ENCODE measurements around the gene INCA1. TPM values are rescaled to one million over a fixed set of nuclear protein-coding genes. Genes with fewer than 3 reads are reported as not detected.

The INCA1 gene
- total and polyA plus RNA-seq, 2 of the 13 experiments (the other 11 are each of a cell fraction or from before 2014, with no cell fraction given), result 0.93 to 2.6 TPM

DNA sequence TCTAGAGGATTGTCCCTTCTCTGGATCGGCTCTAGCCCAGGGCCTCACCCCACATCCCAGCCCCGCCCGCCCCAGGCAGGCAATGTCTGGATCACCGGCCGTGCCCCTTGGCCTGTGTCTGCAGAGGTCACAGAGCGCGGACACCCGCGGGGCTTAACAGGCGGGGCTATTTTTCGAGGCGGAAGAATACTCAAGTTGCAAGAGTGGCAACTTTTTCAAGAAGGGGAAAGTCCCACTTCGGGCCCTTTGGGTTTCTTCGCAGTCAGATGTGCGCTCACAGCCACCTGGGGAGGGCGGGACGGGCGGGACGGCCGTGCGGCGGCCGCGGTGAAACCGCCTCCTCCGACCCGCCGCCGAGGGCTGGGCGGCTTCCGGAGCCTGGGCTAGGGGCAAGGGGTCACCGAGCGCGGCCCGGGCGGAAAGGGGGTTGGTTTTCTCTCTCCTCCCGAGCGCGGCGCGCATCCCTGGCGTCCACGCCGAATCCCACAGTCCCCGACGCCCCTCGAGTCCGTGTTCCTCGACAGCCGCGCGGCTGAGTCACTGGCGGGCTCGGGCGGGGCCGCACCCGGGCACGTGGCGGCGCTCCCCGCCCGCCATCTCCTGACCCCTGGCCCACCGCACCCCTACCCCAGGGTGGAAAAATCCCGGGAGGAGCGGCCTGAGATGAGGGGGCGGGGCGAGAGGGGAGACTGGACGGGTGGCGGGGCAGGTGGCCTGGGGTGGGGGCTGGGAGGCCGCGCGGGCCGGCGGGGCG is 47.8 kb downstream of the INCA1 start (continued):
- TF ChIP-seq ZFP37 (CRISPR knock-in tag; IDR thresholded peaks at IDR 0.05; ENCODE audit: borderline replicate concordance) (no peak), JUND (CRISPR knock-in tag; IDR thresholded peaks at IDR 0.05) (peak; percentile 58), ZNF850 (CRISPR knock-in tag; conservative IDR thresholded peaks at IDR 0.05) (no peak), SMAD1 (CRISPR knock-in tag; IDR thresholded peaks at IDR 0.05; ENCODE audit: borderline replicate concordance, low read depth) (peak; percentile 58; the same call in 1 of the 2 replicates), TBX2 (CRISPR knock-in tag; IDR thresholded peaks at IDR 0.05; ENCODE audit: borderline replicate concordance) (peak; percentile 60; the same call in 1 of the 2 replicates), ZFYVE20 (CRISPR knock-in tag; IDR thresholded peaks at IDR 0.05; ENCODE audit: borderline replicate concordance, low read depth) (peak; percentile 26; the same call in 1 of the 2 replicates), RFX1 (IDR thresholded peaks at IDR 0.05) (no peak), ZHX1 (CRISPR knock-in tag; IDR thresholded peaks at IDR 0.05; ENCODE audit: low read depth) (no peak), NPAS2 (CRISPR knock-in tag; IDR thresholded peaks at IDR 0.05; ENCODE audit: borderline replicate concordance) (no peak), NCOA1 (CRISPR knock-in tag; IDR thresholded peaks at IDR 0.05) (no peak), ZNF747 (CRISPR knock-in tag; IDR thresholded peaks at IDR 0.05; ENCODE audit: borderline replicate concordance) (peak; percentile 35; the same call in 1 of the 2 replicates), ZNF121 (CRISPR knock-in tag; IDR thresholded peaks at IDR 0.05) (no peak), ZNF3 (CRISPR knock-in tag; IDR thresholded peaks at IDR 0.05) (no peak), ZNF703 (CRISPR knock-in tag; IDR thresholded peaks at IDR 0.05; ENCODE audit: borderline replicate concordance) (peak; percentile 65; the same call in 1 of the 2 replicates), BORCS8-MEF2B (CRISPR knock-in tag; IDR thresholded peaks at IDR 0.05) (peak; percentile 67), MTA1 (CRISPR knock-in tag; IDR thresholded peaks at IDR 0.05; ENCODE audit: borderline replicate concordance) (peak; percentile 58; the same call in 1 of the 2 replicates), THAP9 (CRISPR knock-in tag; IDR thresholded peaks at IDR 0.05; ENCODE audit: borderline replicate concordance) (no peak)
- TF ChIP-seq, protein P1, sequence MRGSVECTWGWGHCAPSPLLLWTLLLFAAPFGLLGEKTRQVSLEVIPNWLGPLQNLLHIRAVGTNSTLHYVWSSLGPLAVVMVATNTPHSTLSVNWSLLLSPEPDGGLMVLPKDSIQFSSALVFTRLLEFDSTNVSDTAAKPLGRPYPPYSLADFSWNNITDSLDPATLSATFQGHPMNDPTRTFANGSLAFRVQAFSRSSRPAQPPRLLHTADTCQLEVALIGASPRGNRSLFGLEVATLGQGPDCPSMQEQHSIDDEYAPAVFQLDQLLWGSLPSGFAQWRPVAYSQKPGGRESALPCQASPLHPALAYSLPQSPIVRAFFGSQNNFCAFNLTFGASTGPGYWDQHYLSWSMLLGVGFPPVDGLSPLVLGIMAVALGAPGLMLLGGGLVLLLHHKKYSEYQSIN (CRISPR knock-in tag; IDR thresholded peaks at IDR 0.05; ENCODE audit: borderline replicate concordance), result no peak
- TF ChIP-seq, protein P2, sequence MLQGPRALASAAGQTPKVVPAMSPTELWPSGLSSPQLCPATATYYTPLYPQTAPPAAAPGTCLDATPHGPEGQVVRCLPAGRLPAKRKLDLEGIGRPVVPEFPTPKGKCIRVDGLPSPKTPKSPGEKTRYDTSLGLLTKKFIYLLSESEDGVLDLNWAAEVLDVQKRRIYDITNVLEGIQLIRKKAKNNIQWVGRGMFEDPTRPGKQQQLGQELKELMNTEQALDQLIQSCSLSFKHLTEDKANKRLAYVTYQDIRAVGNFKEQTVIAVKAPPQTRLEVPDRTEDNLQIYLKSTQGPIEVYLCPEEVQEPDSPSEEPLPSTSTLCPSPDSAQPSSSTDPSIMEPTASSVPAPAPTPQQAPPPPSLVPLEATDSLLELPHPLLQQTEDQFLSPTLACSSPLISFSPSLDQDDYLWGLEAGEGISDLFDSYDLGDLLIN (CRISPR knock-in tag; IDR thresholded peaks at IDR 0.05; ENCODE audit: borderline replicate concordance), result peak; percentile 58; the same call in 1 of the 2 replicates

Measured in HepG2 (cell line).